ENCODE data around the gene SEZ6L. TPM values are rescaled to one million over a fixed set of nuclear protein-coding genes. Genes with fewer than 3 reads are reported as not detected.

Gene SEZ6L
- total RNA-seq, 1 donor, result not detected

GRCh38 chr22:26286091-26286820 is 117.0 kb downstream of the SEZ6L start:
- no peak overlapping the region for H3K4me3 ChIP-seq (ENCODE audit: low read depth, low read length)
- TF ChIP-seq CTCF (IDR thresholded peaks at IDR 0.05; ENCODE audit: insufficient read depth, low read depth, low read length), result no peak
- no peak for DNase-seq (ENCODE audit: low read depth)

DNA sequence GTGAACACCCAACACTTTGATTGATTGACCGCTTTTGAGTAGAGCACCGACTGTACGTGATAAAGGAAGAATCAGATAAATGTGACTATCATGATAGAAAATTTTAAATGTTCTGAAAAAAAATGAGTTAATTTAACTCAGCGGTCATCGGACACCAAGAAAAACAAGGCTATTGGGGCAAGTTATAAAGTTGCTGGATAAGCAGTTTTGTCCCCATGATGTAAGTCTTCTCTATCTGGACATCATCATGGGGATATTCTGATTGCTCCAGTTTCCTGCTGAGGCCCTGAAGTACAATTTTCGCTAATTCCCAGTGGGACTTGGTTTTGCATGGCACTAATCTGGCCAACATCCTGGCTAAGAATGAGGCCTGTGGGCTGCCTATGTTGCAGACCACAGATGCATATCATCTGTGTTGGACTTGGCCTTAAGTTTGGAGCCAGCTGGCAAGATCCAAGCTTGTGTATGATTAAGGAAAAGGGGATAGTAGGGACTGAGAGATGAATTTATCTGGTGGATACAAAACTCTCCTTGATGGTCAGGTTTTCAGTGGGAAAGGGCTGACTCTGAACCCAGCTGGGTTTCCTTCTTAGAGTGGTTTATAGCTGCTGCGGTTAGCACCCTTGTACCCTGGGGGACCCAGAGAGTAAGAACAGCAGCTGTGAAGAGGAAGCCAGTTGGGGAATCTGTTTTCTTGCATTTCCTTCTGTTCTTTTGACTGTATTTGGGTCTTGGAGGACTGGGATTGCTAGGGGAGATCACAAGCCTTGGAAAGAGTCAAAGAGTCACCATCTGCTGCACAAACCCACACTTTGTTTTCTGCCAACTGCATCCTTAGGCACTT is 118.3 kb downstream of the SEZ6L start:
- no peak overlapping the region for H3K4me3 ChIP-seq (ENCODE audit: low read depth, low read length)
- DNase-seq (ENCODE audit: low read depth), result no peak
- TF ChIP-seq CTCF (IDR thresholded peaks at IDR 0.05; ENCODE audit: insufficient read depth, low read depth, low read length), result no peak

DNA sequence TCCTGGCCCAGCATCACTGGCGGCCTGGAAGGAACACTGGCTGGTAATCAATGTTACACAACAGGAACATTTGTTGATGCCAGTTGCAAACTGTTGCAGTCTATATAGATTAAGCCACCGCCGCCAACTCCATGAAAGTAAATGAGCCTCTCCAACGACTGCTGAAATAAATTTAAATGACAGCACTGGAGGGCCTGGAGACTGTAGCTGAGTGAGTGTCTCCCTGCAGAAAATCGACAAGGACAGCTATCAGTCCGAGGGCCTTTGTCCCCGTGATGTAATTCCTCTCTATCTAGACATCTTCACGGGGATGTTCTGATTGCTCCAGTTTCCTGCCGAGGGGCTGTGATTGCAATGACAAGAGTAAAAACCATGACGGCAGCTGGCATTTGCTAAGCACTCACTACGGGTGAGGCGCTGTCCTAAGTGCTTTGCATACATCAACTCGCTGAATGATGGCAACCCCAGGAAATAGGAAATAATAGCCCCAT is 120.4 kb downstream of the SEZ6L start:
- no peak for DNase-seq (ENCODE audit: low read depth)
- no peak for TF ChIP-seq CTCF (IDR thresholded peaks at IDR 0.05; ENCODE audit: insufficient read depth, low read depth, low read length)

DNA sequence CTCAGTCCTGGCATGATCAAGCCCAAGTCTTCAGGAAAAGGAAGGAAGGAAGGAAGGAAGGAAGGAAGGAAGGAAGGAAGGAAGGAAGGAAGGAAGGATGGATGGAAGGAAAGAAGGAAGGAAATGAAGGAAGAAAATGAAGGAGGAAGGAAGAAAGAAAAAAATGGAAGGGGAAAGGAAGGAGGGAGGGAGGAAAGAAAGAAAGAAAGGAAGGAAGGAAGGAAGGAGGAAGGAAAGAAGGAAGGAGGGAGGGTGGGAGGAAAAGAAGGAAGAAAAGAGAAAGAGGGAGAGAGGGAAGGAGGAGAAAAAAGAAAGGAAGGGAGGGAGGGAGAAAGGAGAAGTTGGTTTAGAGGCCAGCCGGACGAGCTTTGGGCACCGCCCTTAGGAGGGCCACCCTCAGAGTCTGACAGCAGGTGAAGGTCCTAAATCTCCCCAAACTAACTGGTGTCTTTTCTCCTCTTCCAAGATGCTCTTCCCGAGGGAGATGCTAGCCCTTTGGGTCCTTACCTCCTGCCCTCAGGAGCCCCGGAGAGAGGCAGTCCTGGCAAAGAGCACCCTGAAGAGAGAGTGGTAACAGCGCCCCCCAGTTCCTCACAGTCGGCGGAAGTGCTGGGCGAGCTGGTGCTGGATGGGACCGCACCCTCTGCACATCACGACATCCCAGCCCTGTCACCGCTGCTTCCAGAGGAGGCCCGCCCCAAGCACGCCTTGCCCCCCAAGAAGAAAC is 122.8 kb downstream of the SEZ6L start:
- no peak for DNase-seq (ENCODE audit: low read depth)
- no peak for TF ChIP-seq CTCF (IDR thresholded peaks at IDR 0.05; ENCODE audit: insufficient read depth, low read depth, low read length)
- no peak overlapping the region for H3K4me3 ChIP-seq (ENCODE audit: low read depth, low read length)

More for the DNA sequence above, 120.4 kb downstream of the SEZ6L start:
- H3K4me3 ChIP-seq (ENCODE audit: low read depth, low read length), result no peak overlapping the region

- no peak overlapping the region for H3K4me3 ChIP-seq (ENCODE audit: low read depth, low read length)
- DNase-seq (ENCODE audit: low read depth), result no peak
- TF ChIP-seq CTCF (IDR thresholded peaks at IDR 0.05; ENCODE audit: insufficient read depth, low read depth, low read length), result no peak
Observed at GRCh38 chr22:26292667-26292995, 123.4 kb downstream of the SEZ6L start.

- no peak overlapping the region for H3K4me3 ChIP-seq (ENCODE audit: low read depth, low read length)
- TF ChIP-seq CTCF (IDR thresholded peaks at IDR 0.05; ENCODE audit: insufficient read depth, low read depth, low read length), result no peak
- DNase-seq (ENCODE audit: low read depth), result no peak
Observed at GRCh38 chr22:26295563-26296126, 126.4 kb downstream of the SEZ6L start.

Data from fibroblast of villous mesenchyme (primary cell).